ENCODE results near the gene RNF13.
A peak's percentile ranks its signal among the peaks of the same experiment; 100 is the strongest.

DNA sequence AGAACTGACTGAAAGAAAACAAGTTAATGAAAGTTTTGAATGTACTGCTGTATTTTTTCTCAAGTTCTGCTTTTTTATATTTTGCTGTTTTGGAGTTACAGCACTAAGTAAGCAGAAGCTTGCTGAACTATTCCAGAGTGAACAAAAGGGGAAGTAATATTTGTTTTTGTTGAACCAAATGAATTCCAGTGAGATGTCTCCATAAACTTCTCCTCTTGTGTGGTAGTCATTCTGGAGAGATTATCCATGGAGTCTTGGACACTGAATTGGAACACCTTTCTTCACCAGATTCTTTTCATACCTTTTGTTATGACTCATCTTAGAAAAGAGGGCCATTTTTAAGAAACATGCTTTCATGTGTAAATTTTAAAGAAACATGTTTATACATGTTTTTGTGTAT, 29.4 kb upstream of the RNF13 start:
- TF ChIP-seq YY1 (IDR thresholded peaks at IDR 0.05; ENCODE audit: low read depth) = peak; percentile 38; the same call in 1 of the 2 replicates
- TF ChIP-seq EGR1 (IDR thresholded peaks at IDR 0.05) = no peak
- TF ChIP-seq FOXM1 (IDR thresholded peaks at IDR 0.05; ENCODE audit: borderline replicate concordance, low read depth) = no peak
- no peak for TF ChIP-seq ZBTB7A (IDR thresholded peaks at IDR 0.05; ENCODE audit: low read depth)
